BJ (cell line): ENCODE measurements around the gene PACRG. TPM values are rescaled to one million over a fixed set of nuclear protein-coding genes. Genes with fewer than 3 reads are reported as not detected.

ENCODE experiments used
- CTCF ChIA-PET: fragments of 350-600 bp; formaldehyde crosslinking; extraction: SDS; loops from one replicate; lab custom pipeline; 2021; ENCODE audit warnings: antibody characterized with exemption, inconsistent platforms; lab: Yijun Ruan, JAX
- POLR2A ChIA-PET: fragments of 300-600 bp; sonication (Branson Sonifier 250); formaldehyde crosslinking; extraction: SDS; loops from one replicate; lab custom pipeline; 2021; ENCODE audit warnings: antibody characterized with exemption; lab: Charles Lee
- DNase-seq: peaks from one replicate; pipeline ENCODE4 v3.0.0-alpha.2; 2011; ENCODE audit warnings: low read depth
- H3K27me3 ChIP-seq: 2 replicates; pipeline ENCODE4 v1.6.0; 2011; ENCODE audit warnings: low read length; ENCODE audit not compliant: control insufficient read depth, insufficient read depth
- H3K36me3 ChIP-seq: 2 replicates; pipeline ENCODE4 v1.5.1; 2011; ENCODE audit warnings: low read length; ENCODE audit not compliant: control insufficient read depth, insufficient read depth
- H3K4me3 ChIP-seq: 2 replicates; pipeline ENCODE4 v1.5.1; 2011; ENCODE audit warnings: low read depth, mild to moderate bottlenecking, control low read depth, low read length
- polyA plus RNA-seq: library from polyadenylated mRNA; depleted of rRNA; stranded (reverse); fragments of >200 nt; gene quantifications from 2 replicates; pipeline ENCODE4 v1.2.3, GENCODE V29; 2011
- TF ChIP-seq, protein P1 (sequence below): IDR thresholded peaks from 2 replicates; pipeline ENCODE4 v1.5.1; 2011; ENCODE audit warnings: low read depth, mild to moderate bottlenecking, control low read depth, inconsistent platforms, low read length, moderate library complexity; ENCODE audit not compliant: insufficient read depth

PACRG gene
- polyA plus RNA-seq, 1 experiment, result 0.20 TPM

GRCh38 chr6:163092876-163093275 is 365.1 kb downstream of the PACRG start:
- Histone ChIP-seq H3K36me3 (no peaks in the 10 kb centered on the region), H3K4me3 (no peak overlapping the region), H3K27me3 (no peaks in the 10 kb centered on the region)
- ChIA-PET CTCF (no interaction called here), POLR2A (no interaction called here)
- DNase-seq, result no peak
- TF ChIP-seq, protein P1, sequence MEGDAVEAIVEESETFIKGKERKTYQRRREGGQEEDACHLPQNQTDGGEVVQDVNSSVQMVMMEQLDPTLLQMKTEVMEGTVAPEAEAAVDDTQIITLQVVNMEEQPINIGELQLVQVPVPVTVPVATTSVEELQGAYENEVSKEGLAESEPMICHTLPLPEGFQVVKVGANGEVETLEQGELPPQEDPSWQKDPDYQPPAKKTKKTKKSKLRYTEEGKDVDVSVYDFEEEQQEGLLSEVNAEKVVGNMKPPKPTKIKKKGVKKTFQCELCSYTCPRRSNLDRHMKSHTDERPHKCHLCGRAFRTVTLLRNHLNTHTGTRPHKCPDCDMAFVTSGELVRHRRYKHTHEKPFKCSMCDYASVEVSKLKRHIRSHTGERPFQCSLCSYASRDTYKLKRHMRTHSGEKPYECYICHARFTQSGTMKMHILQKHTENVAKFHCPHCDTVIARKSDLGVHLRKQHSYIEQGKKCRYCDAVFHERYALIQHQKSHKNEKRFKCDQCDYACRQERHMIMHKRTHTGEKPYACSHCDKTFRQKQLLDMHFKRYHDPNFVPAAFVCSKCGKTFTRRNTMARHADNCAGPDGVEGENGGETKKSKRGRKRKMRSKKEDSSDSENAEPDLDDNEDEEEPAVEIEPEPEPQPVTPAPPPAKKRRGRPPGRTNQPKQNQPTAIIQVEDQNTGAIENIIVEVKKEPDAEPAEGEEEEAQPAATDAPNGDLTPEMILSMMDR, result no peak

GRCh38 chr6:163094881-163095280 is 367.1 kb downstream of the PACRG start:
- ChIA-PET CTCF (no interaction called here), POLR2A (no interaction called here)
- Histone ChIP-seq H3K27me3 (no peaks in the 10 kb centered on the region), H3K36me3 (no peaks in the 10 kb centered on the region), H3K4me3 (no peak overlapping the region)
- TF ChIP-seq, protein P1, result no peak
- no peak for DNase-seq

GRCh38 chr6:163095401-163095800 is 367.6 kb downstream of the PACRG start:
- Histone ChIP-seq H3K27me3 (no peaks in the 10 kb centered on the region), H3K36me3 (no peaks in the 10 kb centered on the region), H3K4me3 (no peak overlapping the region)
- no peak for DNase-seq
- ChIA-PET CTCF (no interaction called here), POLR2A (no interaction called here)
- TF ChIP-seq, protein P1, result no peak

GRCh38 chr6:163098827-163099479 is 371.2 kb downstream of the PACRG start:
- no peaks in the 10 kb centered on the region for H3K36me3 ChIP-seq
- POLR2A ChIA-PET, result no interaction called here
- CTCF ChIA-PET, result no interaction called here
- H3K27me3 ChIP-seq, result no peaks in the 10 kb centered on the region
- no peak for DNase-seq
- TF ChIP-seq, protein P1, result no peak
- no peak overlapping the region for H3K4me3 ChIP-seq

DNA sequence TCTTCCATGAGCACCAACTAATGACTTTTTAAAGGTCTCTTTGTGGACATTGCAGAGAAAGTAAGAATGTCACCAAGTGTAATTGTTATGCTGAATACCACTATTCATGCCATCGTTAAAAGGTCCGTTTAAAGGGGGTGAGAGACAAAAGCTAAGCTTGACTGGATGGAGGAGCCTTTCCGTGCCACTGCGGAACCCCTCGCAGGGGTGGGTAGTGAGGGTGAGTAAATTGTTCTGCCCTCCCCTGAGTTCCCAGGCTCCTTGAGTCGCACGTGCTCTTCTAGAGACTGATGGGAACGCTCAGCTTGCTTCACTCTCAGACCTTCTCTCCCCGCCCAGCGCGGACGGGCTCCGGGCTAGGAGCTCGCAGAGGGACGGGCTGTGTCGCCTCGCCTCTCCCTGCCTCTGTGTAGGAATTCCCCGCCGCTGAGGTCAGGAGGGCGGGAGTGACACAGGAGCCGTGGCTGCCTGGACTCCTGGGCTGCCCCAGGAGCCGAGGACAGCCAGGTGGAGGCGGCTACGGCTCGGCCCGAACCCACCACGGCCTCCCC is 371.9 kb downstream of the PACRG start:
- CTCF ChIA-PET, result interaction anchor here (0.6 kb wide), 1 partner anchor 1783 kb away, joined by 3 read pairs; no protein-coding TSS in a partner anchor
- no peak for DNase-seq
- TF ChIP-seq, protein P1, result no peak
- H3K27me3 ChIP-seq, result no peaks in the 10 kb centered on the region
- no peak overlapping the region for H3K4me3 ChIP-seq
- no peaks in the 10 kb centered on the region for H3K36me3 ChIP-seq
- POLR2A ChIA-PET, result no interaction called here
